Epidermal melanocyte (primary cell): Measurements from ENCODE around the gene SYCE1L.
"Not testable (repeated sequence)": the region's sequence is repeated elsewhere in the genome, so short reads cannot be mapped to it uniquely, and the experiment has no call there.

Experiments
- DNase-seq: peaks from one replicate; pipeline ENCODE4 v3.0.0; 2011; ENCODE audit warnings: low spot score; ENCODE audit not compliant: insufficient read length

Gene SYCE1L

GRCh38 chr16:77197747-77198146 is 1.5 kb upstream of the SYCE1L start:
- DNase-seq = no peak

GRCh38 chr16:77206533-77206932 is 7.3 kb downstream of the SYCE1L start:
- no peak for DNase-seq

DNA sequence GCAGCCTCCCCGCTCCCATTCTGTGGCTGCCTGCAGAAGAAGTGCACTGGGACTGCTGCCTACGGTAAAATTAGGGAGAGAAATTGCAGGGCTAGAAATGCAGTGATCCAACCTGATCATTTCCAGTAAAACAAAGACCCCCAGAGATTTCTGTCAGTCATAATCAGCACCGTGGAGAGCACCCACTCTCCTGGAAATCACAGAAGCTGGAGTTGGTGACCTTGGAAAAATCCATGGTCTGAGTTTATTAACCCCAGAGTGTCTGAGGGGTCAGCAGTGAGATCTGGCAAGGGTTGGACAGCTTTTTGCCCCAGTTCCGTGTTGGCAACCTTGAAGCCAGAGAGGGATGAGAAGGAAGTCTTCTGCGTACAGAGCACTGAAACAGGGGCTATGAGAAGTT is 7.8 kb downstream of the SYCE1L start:
- DNase-seq = no peak

DNA sequence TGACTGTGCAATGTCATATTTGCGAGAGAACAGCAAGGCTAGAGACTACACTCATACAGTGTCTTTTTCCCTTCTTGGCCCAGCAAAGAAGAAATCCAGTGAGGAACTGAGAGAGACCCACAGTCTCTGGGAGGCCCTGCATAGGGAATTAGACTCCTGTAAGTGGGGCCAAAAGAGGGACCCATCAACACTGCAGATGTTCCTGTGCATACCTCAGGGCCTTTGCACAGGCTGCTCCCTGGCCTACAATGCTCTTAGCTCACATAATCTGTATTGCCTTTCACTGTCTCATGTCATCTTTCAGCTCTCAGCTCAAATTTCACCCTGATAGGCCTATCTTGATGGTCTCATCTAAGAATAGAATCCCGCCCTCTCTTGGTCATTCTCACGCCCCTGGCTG is 9.2 kb downstream of the SYCE1L start:
- DNase-seq = no peak

- no peak for DNase-seq
Measured at GRCh38 chr16:77211880-77212740, 12.9 kb downstream of the SYCE1L start.

GRCh38 chr16:77212741-77213541 is 13.7 kb downstream of the SYCE1L start:
- DNase-seq = no peak

GRCh38 chr16:77213542-77214106 is 14.4 kb downstream of the SYCE1L start:
- DNase-seq = no peak

- no peak for DNase-seq
Measured at GRCh38 chr16:77214411-77215138, 15.4 kb downstream of the SYCE1L start.

DNA sequence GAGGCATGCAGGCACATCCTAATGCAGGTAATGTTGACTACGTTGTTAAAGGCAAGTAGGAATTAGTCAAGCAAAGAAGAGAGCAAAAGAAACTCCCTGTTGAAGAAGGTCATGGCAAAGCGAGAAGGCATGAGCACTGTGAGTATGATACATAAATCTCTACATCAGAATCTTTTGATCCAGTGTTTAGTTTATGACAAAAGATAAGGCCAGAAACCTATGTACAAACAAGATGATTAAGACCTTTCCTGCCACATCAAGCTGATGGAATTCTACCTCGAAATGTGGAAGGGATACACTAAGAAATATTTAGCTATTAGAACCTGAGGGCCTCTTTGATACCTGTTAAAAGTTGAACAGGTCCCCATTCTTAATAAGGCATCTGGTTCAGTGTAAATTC is 20.2 kb downstream of the SYCE1L start:
- DNase-seq = no peak

DNA sequence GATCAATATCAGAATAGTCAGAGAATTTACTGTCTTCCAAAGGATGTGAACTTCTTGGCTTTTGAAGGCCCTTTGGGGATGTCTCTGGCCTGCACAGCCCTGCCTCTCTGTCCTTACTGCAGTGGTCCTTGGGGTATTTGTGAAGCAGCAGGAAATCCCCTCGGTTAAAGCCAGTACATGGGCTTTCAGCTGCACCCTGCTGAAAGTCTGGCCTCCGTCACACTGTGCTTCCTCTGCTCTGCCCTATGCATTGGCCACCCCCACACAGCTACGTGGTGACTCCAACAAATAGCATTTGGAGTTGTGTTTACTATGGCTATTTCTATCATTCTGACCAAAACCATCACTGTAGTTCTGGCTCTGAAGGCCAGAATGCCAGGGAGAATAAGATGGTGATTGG is 21.2 kb downstream of the SYCE1L start:
- DNase-seq = no peak

- no peak for DNase-seq
Measured at GRCh38 chr16:77221482-77221881, 22.3 kb downstream of the SYCE1L start.

- DNase-seq = no peak
Measured at GRCh38 chr16:77223184-77223583, 24.0 kb downstream of the SYCE1L start.

DNA sequence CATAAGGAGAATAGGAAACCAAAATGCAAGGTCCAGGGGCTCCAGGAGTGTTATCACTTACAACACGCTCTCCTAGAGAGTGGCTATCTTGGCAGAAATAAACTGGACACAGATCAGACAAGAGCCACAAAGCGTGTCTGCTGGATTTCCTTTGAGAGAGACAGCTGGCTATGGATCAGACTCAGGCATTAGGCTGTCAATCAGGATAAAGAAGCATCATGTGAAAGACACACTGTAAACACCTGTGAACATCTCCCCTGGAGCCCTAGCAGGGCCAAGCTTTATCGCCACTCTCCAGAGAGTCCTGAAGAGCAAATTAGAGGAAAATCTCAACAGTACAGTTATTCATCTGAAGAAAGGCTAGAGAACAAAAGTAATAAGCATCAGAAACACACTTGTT is 26.0 kb downstream of the SYCE1L start:
- no peak for DNase-seq

- no peak for DNase-seq
Measured at GRCh38 chr16:77227745-77228144, 28.5 kb downstream of the SYCE1L start.

GRCh38 chr16:77231047-77231446 is 31.8 kb downstream of the SYCE1L start:
- no peak for DNase-seq

GRCh38 chr16:77233799-77234519 is 34.8 kb downstream of the SYCE1L start:
- no peak for DNase-seq

GRCh38 chr16:77234611-77235010 is 35.4 kb downstream of the SYCE1L start:
- DNase-seq = no peak

- DNase-seq = peak; percentile 58
Measured at GRCh38 chr16:77236063-77236511, 36.9 kb downstream of the SYCE1L start.

- no peak for DNase-seq
Measured at GRCh38 chr16:77238593-77238992, 39.4 kb downstream of the SYCE1L start.

GRCh38 chr16:77242471-77242870 is 43.3 kb downstream of the SYCE1L start:
- DNase-seq = not testable (repeated sequence)

DNA sequence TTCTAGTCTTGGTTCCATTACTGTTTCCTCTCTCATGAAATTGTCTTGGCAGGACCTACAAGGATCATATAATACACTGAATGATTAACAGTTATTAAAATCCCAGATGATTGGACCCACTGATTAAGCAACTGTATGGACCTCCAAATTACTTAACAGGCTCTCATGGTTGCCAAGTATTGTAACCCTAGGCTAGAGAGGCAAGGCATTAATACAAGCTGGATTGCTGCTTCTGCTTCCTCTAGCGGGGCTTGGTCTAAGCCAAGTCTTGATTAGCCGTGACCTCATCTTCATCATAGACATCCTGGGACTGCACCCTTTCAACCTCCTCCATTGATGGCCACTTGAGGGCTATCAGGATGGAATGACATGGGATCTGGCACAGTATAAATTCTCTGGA is 46.9 kb downstream of the SYCE1L start:
- DNase-seq = no peak
